ENCODE data around the gene IL4R. TPM values are rescaled to one million over a fixed set of nuclear protein-coding genes. Genes with fewer than 3 reads are reported as not detected.

IL4R gene
- total and polyA plus RNA-seq, 2 of the 13 experiments (the other 11 are each of a cell fraction or from before 2014, with no cell fraction given): 15.9 to 49.6 TPM

DNA sequence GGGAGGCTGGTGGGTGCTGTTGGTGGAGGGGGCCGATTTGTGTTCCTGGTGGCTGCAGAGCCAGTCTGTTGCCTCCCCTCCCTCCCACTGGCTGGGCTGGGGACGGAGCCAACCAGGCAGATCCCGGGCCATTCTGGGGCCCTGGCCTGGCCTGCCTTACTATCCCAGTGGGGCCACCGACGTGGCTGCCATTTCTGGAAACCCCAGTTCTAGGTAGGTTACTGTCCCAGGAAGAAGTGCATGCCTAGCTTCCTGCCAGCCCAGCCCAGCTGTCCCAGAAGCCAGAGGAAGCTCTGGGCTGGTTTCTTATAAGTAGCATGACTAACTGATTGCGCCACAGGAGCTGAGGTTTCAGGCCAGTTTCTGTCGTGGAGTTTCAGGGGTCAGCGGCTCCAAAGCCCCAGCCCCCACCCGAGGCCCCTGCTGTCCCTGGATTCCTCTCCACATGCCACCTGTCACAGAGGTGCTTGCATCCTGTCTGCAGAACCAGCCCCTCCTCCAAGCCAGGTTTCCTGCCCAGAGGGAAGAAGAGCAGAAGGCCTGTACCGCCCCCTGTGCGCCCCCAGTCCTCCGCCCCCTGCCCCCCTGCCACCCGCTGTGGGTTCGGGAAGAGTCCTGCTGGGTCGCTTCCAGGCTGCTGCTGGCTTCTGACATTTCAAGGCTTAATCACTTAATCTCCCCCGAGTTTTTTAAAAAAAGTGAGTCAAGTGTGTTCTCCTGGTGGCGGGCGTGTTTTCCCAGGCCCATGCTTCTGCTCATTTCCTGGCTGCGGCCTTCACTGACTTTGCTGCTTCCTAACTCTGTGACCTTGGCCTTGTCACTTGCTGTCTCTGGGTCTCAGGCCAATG is 13.2 kb downstream of the IL4R start (continued):
- TF ChIP-seq, protein P1, sequence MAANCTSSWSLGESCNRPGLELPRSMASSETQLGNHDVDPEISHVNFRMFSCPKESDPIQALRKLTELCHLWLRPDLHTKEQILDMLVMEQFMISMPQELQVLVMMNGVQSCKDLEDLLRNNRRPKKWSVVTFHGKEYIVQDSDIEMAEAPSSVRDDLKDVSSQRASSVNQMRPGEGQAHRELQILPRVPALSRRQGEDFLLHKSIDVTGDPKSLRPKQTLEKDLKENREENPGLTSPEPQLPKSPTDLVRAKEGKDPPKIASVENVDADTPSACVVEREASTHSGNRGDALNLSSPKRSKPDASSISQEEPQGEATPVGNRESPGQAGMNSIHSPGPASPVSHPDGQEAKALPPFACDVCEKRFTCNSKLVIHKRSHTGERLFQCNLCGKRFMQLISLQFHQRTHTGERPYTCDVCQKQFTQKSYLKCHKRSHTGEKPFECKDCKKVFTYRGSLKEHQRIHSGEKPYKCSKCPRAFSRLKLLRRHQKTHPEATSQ (CRISPR knock-in tag; IDR thresholded peaks at IDR 0.05; ENCODE audit: borderline replicate concordance): no peak
- TF ChIP-seq ZNF205 (CRISPR knock-in tag; IDR thresholded peaks at IDR 0.05) (no peak), ZNF674 (CRISPR knock-in tag; IDR thresholded peaks at IDR 0.05; ENCODE audit: low read depth) (no peak), FIP1L1 (IDR thresholded peaks at IDR 0.05; ENCODE audit: borderline replicate concordance, insufficient read depth, low read depth, low read length) (no peak), KDM1A (CRISPR knock-in tag; IDR thresholded peaks at IDR 0.05) (no peak), ZNF160 (CRISPR knock-in tag; IDR thresholded peaks at IDR 0.05) (no peak), ZNF564 (CRISPR knock-in tag; IDR thresholded peaks at IDR 0.05) (no peak), IKZF1 (IDR thresholded peaks at IDR 0.05) (no peak), CAMTA2 (CRISPR knock-in tag; IDR thresholded peaks at IDR 0.05; ENCODE audit: borderline replicate concordance) (no peak), NCOR1 (IDR thresholded peaks at IDR 0.05; ENCODE audit: borderline replicate concordance, low read length) (peak; percentile 62; the same call in 1 of the 2 replicates), EZH2 (conservative IDR thresholded peaks at IDR 0.05; ENCODE audit: low read depth, low read length) (no peak), THYN1 (CRISPR knock-in tag; IDR thresholded peaks at IDR 0.05; ENCODE audit: borderline replicate concordance, low read depth) (no peak), HHEX (CRISPR knock-in tag; IDR thresholded peaks at IDR 0.05) (no peak), ZNF644 (CRISPR knock-in tag; IDR thresholded peaks at IDR 0.05; ENCODE audit: low read depth) (no peak), KDM5B (CRISPR knock-in tag; IDR thresholded peaks at IDR 0.05; ENCODE audit: borderline replicate concordance) (peak; percentile 60; the same call in 1 of the 2 replicates), KLF15 (CRISPR knock-in tag; IDR thresholded peaks at IDR 0.05; ENCODE audit: borderline replicate concordance) (no peak), FOXM1 (CRISPR knock-in tag; IDR thresholded peaks at IDR 0.05) (no peak), ISL2 (CRISPR knock-in tag; IDR thresholded peaks at IDR 0.05) (no peak), GTF3A (CRISPR knock-in tag; conservative IDR thresholded peaks at IDR 0.05) (no peak), ZKSCAN8 (CRISPR knock-in tag; IDR thresholded peaks at IDR 0.05; ENCODE audit: borderline replicate concordance) (no peak), ZNF367 (CRISPR knock-in tag; IDR thresholded peaks at IDR 0.05; ENCODE audit: borderline replicate concordance) (no peak)
- TF ChIP-seq, protein P2, sequence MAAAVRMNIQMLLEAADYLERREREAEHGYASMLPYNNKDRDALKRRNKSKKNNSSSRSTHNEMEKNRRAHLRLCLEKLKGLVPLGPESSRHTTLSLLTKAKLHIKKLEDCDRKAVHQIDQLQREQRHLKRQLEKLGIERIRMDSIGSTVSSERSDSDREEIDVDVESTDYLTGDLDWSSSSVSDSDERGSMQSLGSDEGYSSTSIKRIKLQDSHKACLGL (CRISPR knock-in tag; IDR thresholded peaks at IDR 0.05): 0 out of 2 replicates have a peak, but pooled peaks have one; percentile 18
- TF ChIP-seq, protein P3, sequence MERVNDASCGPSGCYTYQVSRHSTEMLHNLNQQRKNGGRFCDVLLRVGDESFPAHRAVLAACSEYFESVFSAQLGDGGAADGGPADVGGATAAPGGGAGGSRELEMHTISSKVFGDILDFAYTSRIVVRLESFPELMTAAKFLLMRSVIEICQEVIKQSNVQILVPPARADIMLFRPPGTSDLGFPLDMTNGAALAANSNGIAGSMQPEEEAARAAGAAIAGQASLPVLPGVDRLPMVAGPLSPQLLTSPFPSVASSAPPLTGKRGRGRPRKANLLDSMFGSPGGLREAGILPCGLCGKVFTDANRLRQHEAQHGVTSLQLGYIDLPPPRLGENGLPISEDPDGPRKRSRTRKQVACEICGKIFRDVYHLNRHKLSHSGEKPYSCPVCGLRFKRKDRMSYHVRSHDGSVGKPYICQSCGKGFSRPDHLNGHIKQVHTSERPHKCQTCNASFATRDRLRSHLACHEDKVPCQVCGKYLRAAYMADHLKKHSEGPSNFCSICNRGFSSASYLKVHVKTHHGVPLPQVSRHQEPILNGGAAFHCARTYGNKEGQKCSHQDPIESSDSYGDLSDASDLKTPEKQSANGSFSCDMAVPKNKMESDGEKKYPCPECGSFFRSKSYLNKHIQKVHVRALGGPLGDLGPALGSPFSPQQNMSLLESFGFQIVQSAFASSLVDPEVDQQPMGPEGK (CRISPR knock-in tag; IDR thresholded peaks at IDR 0.05): peak; percentile 70
- TF ChIP-seq, protein P4, sequence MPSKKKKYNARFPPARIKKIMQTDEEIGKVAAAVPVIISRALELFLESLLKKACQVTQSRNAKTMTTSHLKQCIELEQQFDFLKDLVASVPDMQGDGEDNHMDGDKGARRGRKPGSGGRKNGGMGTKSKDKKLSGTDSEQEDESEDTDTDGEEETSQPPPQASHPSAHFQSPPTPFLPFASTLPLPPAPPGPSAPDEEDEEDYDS (CRISPR knock-in tag; IDR thresholded peaks at IDR 0.05): no peak
- TF ChIP-seq, protein P5, sequence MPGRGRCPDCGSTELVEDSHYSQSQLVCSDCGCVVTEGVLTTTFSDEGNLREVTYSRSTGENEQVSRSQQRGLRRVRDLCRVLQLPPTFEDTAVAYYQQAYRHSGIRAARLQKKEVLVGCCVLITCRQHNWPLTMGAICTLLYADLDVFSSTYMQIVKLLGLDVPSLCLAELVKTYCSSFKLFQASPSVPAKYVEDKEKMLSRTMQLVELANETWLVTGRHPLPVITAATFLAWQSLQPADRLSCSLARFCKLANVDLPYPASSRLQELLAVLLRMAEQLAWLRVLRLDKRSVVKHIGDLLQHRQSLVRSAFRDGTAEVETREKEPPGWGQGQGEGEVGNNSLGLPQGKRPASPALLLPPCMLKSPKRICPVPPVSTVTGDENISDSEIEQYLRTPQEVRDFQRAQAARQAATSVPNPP (CRISPR knock-in tag; IDR thresholded peaks at IDR 0.05): no peak

Measured in HepG2 (cell line).